Measurements from ENCODE around the gene ZBTB26.
A peak's percentile ranks its signal among the peaks of the same experiment; 100 is the strongest.

ZBTB26 gene

GRCh38 chr9:122940749-122941581, 9.7 kb upstream of the ZBTB26 start, which contains the start of gene RABGAP1:
RABGAP1 (plus strand) TSS chr9:122941020; CDS start chr9:122957060, 16,040 bp downstream.
- peak; percentile 96 for DNase-seq (ENCODE audit: extremely low read depth, low read depth)
- no peak for TF ChIP-seq CTCF (IDR thresholded peaks at IDR 0.05; ENCODE audit: low read depth, low read length)

GRCh38 chr9:122940454-122940748, 9.1 kb upstream of the ZBTB26 start:
- DNase-seq (ENCODE audit: extremely low read depth, low read depth) = no peak
- TF ChIP-seq CTCF (IDR thresholded peaks at IDR 0.05; ENCODE audit: low read depth, low read length) = no peak

GRCh38 chr9:122939601-122940000, 8.3 kb upstream of the ZBTB26 start:
- TF ChIP-seq CTCF (IDR thresholded peaks at IDR 0.05; ENCODE audit: low read depth, low read length) = no peak
- no peak for DNase-seq (ENCODE audit: extremely low read depth, low read depth)

GRCh38 chr9:122936883-122937282, 5.6 kb upstream of the ZBTB26 start:
- TF ChIP-seq CTCF (IDR thresholded peaks at IDR 0.05; ENCODE audit: low read depth, low read length) = no peak
- no peak for DNase-seq (ENCODE audit: extremely low read depth, low read depth)

- TF ChIP-seq CTCF (IDR thresholded peaks at IDR 0.05; ENCODE audit: low read depth, low read length) = no peak
- DNase-seq (ENCODE audit: extremely low read depth, low read depth) = no peak
Measured at GRCh38 chr9:122936464-122936863, 5.2 kb upstream of the ZBTB26 start.

- DNase-seq (ENCODE audit: extremely low read depth, low read depth) = no peak
- TF ChIP-seq CTCF (IDR thresholded peaks at IDR 0.05; ENCODE audit: low read depth, low read length) = no peak
Measured at GRCh38 chr9:122930541-122931225, 629 bp downstream of the ZBTB26 start.

GRCh38 chr9:122929796-122930354, 1.4 kb downstream of the ZBTB26 start:
- TF ChIP-seq CTCF (IDR thresholded peaks at IDR 0.05; ENCODE audit: low read depth, low read length) = no peak
- no peak for DNase-seq (ENCODE audit: extremely low read depth, low read depth)
